Prostate gland (tissue), 2 donors: ENCODE data around the gene JMJD1C.

ENCODE experiments used
- CTCF ChIP-seq, 4 experiments: fragments of 200-600 bp in 2 of 4; fragments of 450-650 bp in 2 of 4; sonication (generic) in 2 of 4; IDR thresholded peaks; 1 replicate in 3 of 4; 2 replicates in 1 of 4; pipeline ENCODE4 v1.5.1; 2016 to 2019; ENCODE audit warnings: antibody characterized with exemption in 4 of 4, mild to moderate bottlenecking in 2 of 4, moderate library complexity in 2 of 4
- POLR2A ChIP-seq: fragments of 450-650 bp; IDR thresholded peaks from one replicate; pipeline ENCODE4 v1.6.1; 2016; ENCODE audit warnings: antibody characterized with exemption, mild to moderate bottlenecking
- POLR2AphosphoS5 ChIP-seq: sonication (generic); formaldehyde crosslinking; IDR thresholded peaks from one replicate; pipeline ENCODE4 v1.6.1; 2017; ENCODE audit warnings: antibody characterized with exemption

- TF ChIP-seq CTCF (IDR thresholded peaks at IDR 0.05), result no peak
- TF ChIP-seq POLR2AphosphoS5, result no peak
- TF ChIP-seq POLR2A, result no peak
Measured at GRCh38 chr10:63505562-63505961, 39.8 kb upstream of the JMJD1C start.
